GM12878 (cell line): ENCODE data around the gene CKS1B.
A peak's percentile ranks its signal among the peaks of the same experiment; 100 is the strongest.

Experiments
- CHD2 ChIP-seq: IDR thresholded peaks from 2 replicates; pipeline ENCODE4 v1.6.1; 2011; ENCODE audit warnings: low read depth, low read length, improper control_type of control experiment, borderline replicate concordance
- CTCF ChIP-seq, 3 experiments: IDR thresholded peaks in 2 of 3; conservative IDR thresholded peaks in 1 of 3; 2 replicates each; pipeline ENCODE4 v1.5.1; 2011; ENCODE audit warnings: low read depth in 3 of 3, low read length in 3 of 3, mild to moderate bottlenecking in 3 of 3, control low read depth in 2 of 3, moderate library complexity in 2 of 3, inconsistent platforms in 1 of 3, mixed read lengths in 1 of 3; ENCODE audit not compliant: control insufficient read depth in 2 of 3, insufficient read depth in 1 of 3; ENCODE audit errors: extremely low read depth in 1 of 3
- E2F4 ChIP-seq: IDR thresholded peaks from 2 replicates; pipeline ENCODE4 v1.6.1; 2012; ENCODE audit warnings: low read depth, low read length, improper control_type of control experiment
- MAX ChIP-seq: IDR thresholded peaks from 2 replicates; pipeline ENCODE4 v1.6.1; 2012; ENCODE audit warnings: low read depth, low read length, improper control_type of control experiment
- MLLT1 ChIP-seq: fragments of 450-650 bp; IDR thresholded peaks from 2 replicates; pipeline ENCODE4 v1.6.1; 2016; ENCODE audit warnings: mild to moderate bottlenecking
- POLR2A ChIP-seq: IDR thresholded peaks from 2 replicates; pipeline ENCODE4 v1.6.1; 2011; ENCODE audit warnings: low read depth, mild to moderate bottlenecking, low read length
- REST ChIP-seq: IDR thresholded peaks from 2 replicates; pipeline ENCODE4 v1.6.1; 2012; ENCODE audit warnings: mild to moderate bottlenecking, low read depth, low read length
- RFX5 ChIP-seq: IDR thresholded peaks from 2 replicates; pipeline ENCODE4 v1.6.1; 2011; ENCODE audit warnings: low read depth, low read length, improper control_type of control experiment
- SIN3A ChIP-seq: IDR thresholded peaks from 2 replicates; pipeline ENCODE4 v1.6.1; 2012; ENCODE audit warnings: low read depth, low read length, improper control_type of control experiment
- SRF ChIP-seq, 2 experiments: IDR thresholded peaks; 2 replicates each; pipeline ENCODE4 v1.6.1; 2011; ENCODE audit warnings: low read depth in 2 of 2, low read length in 2 of 2, mild to moderate bottlenecking in 1 of 2, moderate library complexity in 1 of 2
- STAT1 ChIP-seq: fragments of 450-650 bp; conservative IDR thresholded peaks from 2 replicates; pipeline ENCODE4 v1.6.1; 2014; ENCODE audit warnings: antibody characterized with exemption, mild to moderate bottlenecking
- SUZ12 ChIP-seq: fragments of 200-600 bp; sonication (generic); IDR thresholded peaks from one replicate; pipeline ENCODE4 v1.6.1; 2018; ENCODE audit warnings: antibody characterized with exemption, mild to moderate bottlenecking; ENCODE audit not compliant: unreplicated experiment
- ZBTB33 ChIP-seq: fragments of 450-650 bp; IDR thresholded peaks from 2 replicates; pipeline ENCODE4 v1.6.1; 2017; ENCODE audit warnings: mild to moderate bottlenecking
- ZBTB4 ChIP-seq: fragments of 450-650 bp; formaldehyde crosslinking; IDR thresholded peaks from 2 replicates; pipeline ENCODE4 v1.4.0; 2022; ENCODE audit warnings: mild to moderate bottlenecking, moderate library complexity

GRCh38 chr1:154961207-154962155 lies 13.0 kb upstream of the CKS1B start, which contains the start of gene PYGO2:
- TF ChIP-seq MLLT1, result no peak
- TF ChIP-seq CHD2, result 0 out of 2 replicates have a peak, but pooled peaks have one; percentile 9
- no peak; the same call in 1 of the 2 replicates for TF ChIP-seq MAX
- no peak for TF ChIP-seq REST
- 0 out of 2 replicates have a peak, but pooled peaks have one; percentile 42 for TF ChIP-seq STAT1
- peak in 1 of 2 experiments; percentile 30; a peak in 1 of 4 replicates for TF ChIP-seq SRF (IDR thresholded peaks at IDR 0.05; ENCODE audit: low read depth in 2 of 2, low read length in 2 of 2)
- TF ChIP-seq E2F4, result 0 out of 2 replicates have a peak, but pooled peaks have one; percentile 29
- TF ChIP-seq CTCF (IDR thresholded peaks at IDR 0.05 in 2 of 3, conservative IDR thresholded peaks at IDR 0.05 in 1 of 3; ENCODE audit: control insufficient read depth in 2 of 3, extremely low read depth in 1 of 3, insufficient read depth in 1 of 3, low read depth in 3 of 3, low read length in 3 of 3), result peak; percentile 44 to 73 (median 52); a peak in 5 of 6 replicates
- TF ChIP-seq POLR2A, result peak; percentile 95
- TF ChIP-seq ZBTB4 (CRISPR knock-in tag), result no peak
- no peak for TF ChIP-seq ZBTB33
- no peak; the same call in 1 of the 2 replicates for TF ChIP-seq SIN3A
- no peak for TF ChIP-seq RFX5
- no peak for TF ChIP-seq SUZ12
